ENCODE data around the gene CCDC152. TPM values are rescaled to one million over a fixed set of nuclear protein-coding genes. Genes with fewer than 3 reads are reported as not detected.

CCDC152 gene
- total RNA-seq, 1 donor: 0.36 TPM

GRCh38 chr5:42806701-42807262 is 50.2 kb downstream of the CCDC152 start:
- H3K4me2 ChIP-seq (ENCODE audit: insufficient read depth, low read length): no peak overlapping the region
- no peak for DNase-seq (ENCODE audit: insufficient read length, low spot score, missing footprints)
- H3K79me2 ChIP-seq (ENCODE audit: insufficient read depth, low read length): no peaks in the 10 kb centered on the region
- H3K4me3 ChIP-seq (ENCODE audit: insufficient read depth, low read length): no peak overlapping the region
- H3K27me3 ChIP-seq (ENCODE audit: insufficient read depth, low read length): no peaks in the 10 kb centered on the region
- no peak for TF ChIP-seq CTCF (IDR thresholded peaks at IDR 0.05; ENCODE audit: extremely low read depth, low read depth, low read length)
- H2AFZ ChIP-seq (ENCODE audit: low read length): no peak overlapping the region
- peaks cover 6% of the 10 kb centered on the region for H3K4me1 ChIP-seq (ENCODE audit: insufficient read depth, low read length)
- no peak overlapping the region for H3K27ac ChIP-seq (ENCODE audit: low read depth, low read length)
- no peaks in the 10 kb centered on the region for H3K9me3 ChIP-seq (ENCODE audit: low read depth, low read length)
- no peaks in the 10 kb centered on the region for H4K20me1 ChIP-seq (ENCODE audit: insufficient read depth, low read length)
- H3K36me3 ChIP-seq (ENCODE audit: insufficient read depth, low read length): no peaks in the 10 kb centered on the region

GRCh38 chr5:42807722-42808447 is 51.3 kb downstream of the CCDC152 start:
- no peak for TF ChIP-seq CTCF (IDR thresholded peaks at IDR 0.05; ENCODE audit: extremely low read depth, low read depth, low read length)
- H3K27ac ChIP-seq (ENCODE audit: low read depth, low read length): no peak overlapping the region
- no peak for DNase-seq (ENCODE audit: insufficient read length, low spot score, missing footprints)
- no peaks in the 10 kb centered on the region for H4K20me1 ChIP-seq (ENCODE audit: insufficient read depth, low read length)
- no peaks in the 10 kb centered on the region for H3K9me3 ChIP-seq (ENCODE audit: low read depth, low read length)
- no peaks in the 10 kb centered on the region for H3K36me3 ChIP-seq (ENCODE audit: insufficient read depth, low read length)
- H3K4me2 ChIP-seq (ENCODE audit: insufficient read depth, low read length): no peak overlapping the region
- no peaks in the 10 kb centered on the region for H3K79me2 ChIP-seq (ENCODE audit: insufficient read depth, low read length)
- H3K4me1 ChIP-seq (ENCODE audit: insufficient read depth, low read length): peaks cover 12% of the 10 kb centered on the region
- H3K27me3 ChIP-seq (ENCODE audit: insufficient read depth, low read length): no peaks in the 10 kb centered on the region
- H3K4me3 ChIP-seq (ENCODE audit: insufficient read depth, low read length): no peak overlapping the region
- H2AFZ ChIP-seq (ENCODE audit: low read length): no peak overlapping the region

GRCh38 chr5:42808888-42809611 is 52.4 kb downstream of the CCDC152 start:
- Histone ChIP-seq H3K27me3 (ENCODE audit: insufficient read depth, low read length) (no peaks in the 10 kb centered on the region), H3K27ac (ENCODE audit: low read depth, low read length) (no peak overlapping the region), H3K9me3 (ENCODE audit: low read depth, low read length) (no peaks in the 10 kb centered on the region), H4K20me1 (ENCODE audit: insufficient read depth, low read length) (no peaks in the 10 kb centered on the region), H3K36me3 (ENCODE audit: insufficient read depth, low read length) (no peaks in the 10 kb centered on the region), H3K4me3 (ENCODE audit: insufficient read depth, low read length) (no peak overlapping the region), H3K4me1 (ENCODE audit: insufficient read depth, low read length) (peaks cover 12% of the 10 kb centered on the region), H3K79me2 (ENCODE audit: insufficient read depth, low read length) (no peaks in the 10 kb centered on the region), H2AFZ (ENCODE audit: low read length) (no peak overlapping the region), H3K4me2 (ENCODE audit: insufficient read depth, low read length) (no peak overlapping the region)
- no peak for TF ChIP-seq CTCF (IDR thresholded peaks at IDR 0.05; ENCODE audit: extremely low read depth, low read depth, low read length)
- no peak for DNase-seq (ENCODE audit: insufficient read length, low spot score, missing footprints)
